Small intestine (tissue), 7 donors: ENCODE results near the gene TUBB4B. TPM values are rescaled to one million over a fixed set of nuclear protein-coding genes. Genes with fewer than 3 reads are reported as not detected.

Experiments used
- DNase-seq, 2 donors: peaks; one replicate each; pipeline versions ENCODE4 v3.0.0 to v3.0.0-alpha.2; 2013
- FAIRE-seq: peaks from 2 replicates; lab custom pipeline; 2012; peaks lifted over from hg19 to GRCh38; lab: Jason Lieb, UNC
- H3K27ac ChIP-seq, 3 donors: one replicate each; pipeline ENCODE4 v1.5.1; 2013; ENCODE audit warnings: low read length in 2 of 3, mild to moderate bottlenecking in 2 of 3, control low read depth in 1 of 3, inconsistent platforms in 1 of 3, low read depth in 1 of 3, moderate library complexity in 1 of 3
- H3K27me3 ChIP-seq, 3 donors: one replicate each; pipeline ENCODE4 v1.6.1; 2013; ENCODE audit warnings: low read length in 3 of 3, inconsistent platforms in 1 of 3; ENCODE audit not compliant: control insufficient read depth in 3 of 3, insufficient read depth in 3 of 3
- H3K36me3 ChIP-seq, 3 donors: one replicate each; pipeline ENCODE4 v1.6.1; 2013; ENCODE audit warnings: low read length in 3 of 3, inconsistent platforms in 1 of 3, low read depth in 1 of 3, mild to moderate bottlenecking in 1 of 3, moderate library complexity in 1 of 3; ENCODE audit not compliant: control insufficient read depth in 3 of 3, insufficient read depth in 2 of 3
- H3K4me1 ChIP-seq, 3 donors: one replicate each; pipeline ENCODE4 v1.6.1; 2013; ENCODE audit warnings: low read length in 2 of 3, inconsistent platforms in 1 of 3, low read depth in 1 of 3, mild to moderate bottlenecking in 1 of 3, moderate library complexity in 1 of 3; ENCODE audit not compliant: control insufficient read depth in 3 of 3, insufficient read depth in 2 of 3
- H3K4me3 ChIP-seq, 3 donors: one replicate each; pipeline ENCODE4 v1.5.1; 2013; ENCODE audit warnings: low read length in 3 of 3, control low read depth in 1 of 3, inconsistent platforms in 1 of 3, low read depth in 1 of 3, mild to moderate bottlenecking in 1 of 3, moderate library complexity in 1 of 3
- H3K9me3 ChIP-seq, 2 donors: one replicate each; pipeline ENCODE4 v1.6.1; 2013; ENCODE audit warnings: low read depth in 1 of 2, low read length in 1 of 2; ENCODE audit not compliant: control insufficient read depth in 2 of 2, insufficient read depth in 1 of 2
- WGBS, 3 donors: extraction: QIAGEN DNeasy Blood & Tissue Kit; methylation state at CpG; one replicate each; pipeline ENCODE4 v1.1.7; 2013; 5-methylcytosine and 5-hydroxymethylcytosine counted together
- polyA plus RNA-seq, 4 donors: library from polyadenylated mRNA; stranded (reverse) in 3 of 4; unstranded in 1 of 4; fragments of 200-250 nt in 3 of 4; fragments of 120-200 nt in 1 of 4; gene quantifications; one replicate each; pipeline versions ENCODE4 v1.2.1 to v1.2.3, GENCODE V29; 2013
- donor health status: healthy with polysubstance abuse.
- donor health status: control.
- donor health status: control.
- donor health status: Bipolar disorder and iron deficiency.
- donor health status: healthy.

The TUBB4B gene
- polyA plus RNA-seq, 4 donors, result 365 to 445 (median 372) TPM

- FAIRE-seq (no peak), DNase-seq (no peak)
- Histone ChIP-seq H3K27me3 (no peaks in the 10 kb centered on the region), H3K27ac (no peak overlapping the region), H3K4me1 (peaks cover 0 to 25% (median 0%) of the 10 kb centered on the region in 3 donors), H3K9me3 (no peaks in the 10 kb centered on the region), H3K36me3 (peaks cover 0 to 61% (median 3%) of the 10 kb centered on the region in 3 donors), H3K4me3 (no peak overlapping the region)
- 91 to 95% (median 93%) methylated on average over 20 to 22 of the region's 22 CpGs for WGBS, 3 donors
These were observed 25.7 kb upstream of the TUBB4B start for GRCh38 chr9:137215196-137215986.

GRCh38 chr9:137216188-137216965, 24.7 kb upstream of the TUBB4B start:
- DNase-seq (no peak), FAIRE-seq (no peak)
- H3K27me3 ChIP-seq, result no peaks in the 10 kb centered on the region
- H3K4me3 ChIP-seq, result no peak overlapping the region
- WGBS, 3 donors, result 90 to 94% (median 93%) methylated on average over 23 to 30 of the region's 30 CpGs
- H3K4me1 ChIP-seq, result peaks cover 0 to 25% (median 0%) of the 10 kb centered on the region in 3 donors
- H3K9me3 ChIP-seq, result no peaks in the 10 kb centered on the region
- peak overlapping the region in 1 of 3 donors; percentile 57 for H3K27ac ChIP-seq
- peaks cover 0 to 61% (median 3%) of the 10 kb centered on the region in 3 donors for H3K36me3 ChIP-seq

- Histone ChIP-seq H3K9me3 (no peaks in the 10 kb centered on the region), H3K36me3 (peaks cover 0 to 57% (median 3%) of the 10 kb centered on the region in 3 donors), H3K27ac (peak overlapping the region; percentile 57 to 95 (median 86)), H3K27me3 (no peaks in the 10 kb centered on the region), H3K4me3 (peak overlapping the region; percentile 17 to 65 (median 39)), H3K4me1 (peaks cover 0 to 25% (median 0%) of the 10 kb centered on the region in 3 donors)
- FAIRE-seq (no peak), DNase-seq (peak; percentile 91 to 92)
- WGBS, 3 donors, result 22 to 53% (median 36%) methylated on average over 33 to 36 of the region's 36 CpGs
These were observed 23.5 kb upstream of the TUBB4B start for GRCh38 chr9:137217276-137218211.

GRCh38 chr9:137218212-137218753, 22.8 kb upstream of the TUBB4B start:
- Histone ChIP-seq H3K9me3 (no peaks in the 10 kb centered on the region), H3K27me3 (no peaks in the 10 kb centered on the region), H3K4me3 (peak overlapping the region in 1 of 3 donors; percentile 65), H3K27ac (peak overlapping the region; percentile 41 to 95 (median 78)), H3K4me1 (peaks cover 0 to 30% (median 0%) of the 10 kb centered on the region in 3 donors), H3K36me3 (peaks cover 0 to 55% (median 3%) of the 10 kb centered on the region in 3 donors)
- FAIRE-seq, result no peak
- 55 to 88% (median 65%) methylated on average over 24 to 30 of the region's 30 CpGs for WGBS, 3 donors
- DNase-seq, result no peak

- peak overlapping the region; percentile 41 to 78 (median 68) for H3K27ac ChIP-seq
- peaks cover 0 to 55% (median 3%) of the 10 kb centered on the region in 3 donors for H3K36me3 ChIP-seq
- H3K9me3 ChIP-seq, result no peaks in the 10 kb centered on the region
- peaks cover 0 to 30% (median 0%) of the 10 kb centered on the region in 3 donors for H3K4me1 ChIP-seq
- FAIRE-seq (no peak), DNase-seq (peak; percentile 78 to 86)
- no peaks in the 10 kb centered on the region for H3K27me3 ChIP-seq
- H3K4me3 ChIP-seq, result peak overlapping the region in 1 of 3 donors; percentile 65
- 23 to 57% (median 36%) methylated on average over 12 of the region's 12 CpGs for WGBS, 3 donors
These were observed 22.3 kb upstream of the TUBB4B start for GRCh38 chr9:137218754-137219271.

- no peak overlapping the region for H3K27ac ChIP-seq
- no peak for FAIRE-seq
- H3K9me3 ChIP-seq, result no peaks in the 10 kb centered on the region
- WGBS, 3 donors, result 84 to 91% (median 90%) methylated on average over 10 of the region's 10 CpGs
- no peak for DNase-seq
- peaks cover 0 to 46% (median 3%) of the 10 kb centered on the region in 3 donors for H3K36me3 ChIP-seq
- no peak overlapping the region for H3K4me3 ChIP-seq
- H3K4me1 ChIP-seq, result peaks cover 0 to 38% (median 0%) of the 10 kb centered on the region in 3 donors
- no peaks in the 10 kb centered on the region for H3K27me3 ChIP-seq
These were observed 21.2 kb upstream of the TUBB4B start for GRCh38 chr9:137219757-137220316.

GRCh38 chr9:137220317-137221094, 20.6 kb upstream of the TUBB4B start:
- Histone ChIP-seq H3K9me3 (no peaks in the 10 kb centered on the region), H3K27ac (no peak overlapping the region), H3K4me1 (peaks cover 0 to 44% (median 0%) of the 10 kb centered on the region in 3 donors), H3K36me3 (peaks cover 0 to 39% (median 3%) of the 10 kb centered on the region in 3 donors), H3K4me3 (no peak overlapping the region), H3K27me3 (no peaks in the 10 kb centered on the region)
- WGBS, 3 donors, result 89 to 93% (median 89%) methylated on average over 45 to 52 of the region's 52 CpGs
- FAIRE-seq, result no peak
- no peak for DNase-seq
